IPS DF 6.9 (cell line): ENCODE measurements around the gene FDXACB1.

Source experiments
- DNase-seq: peaks from one replicate; pipeline ENCODE4 v3.0.0-alpha.2; 2013; ENCODE audit warnings: low read depth, low spot score
- H3K27ac ChIP-seq: one replicate; pipeline ENCODE4 v1.5.1; 2013; ENCODE audit warnings: low read length, control low read depth
- H3K27me3 ChIP-seq: 2 replicates; pipeline ENCODE4 v1.6.1; 2013; ENCODE audit warnings: mild to moderate bottlenecking, low read length; ENCODE audit not compliant: control insufficient read depth, insufficient read depth
- H3K36me3 ChIP-seq: 2 replicates; pipeline ENCODE4 v1.6.1; 2013; ENCODE audit warnings: low read length; ENCODE audit not compliant: control insufficient read depth, insufficient read depth
- H3K4me1 ChIP-seq: 2 replicates; pipeline ENCODE4 v1.6.1; 2013; ENCODE audit warnings: low read length; ENCODE audit not compliant: control insufficient read depth, insufficient read depth
- H3K4me3 ChIP-seq: 2 replicates; pipeline ENCODE4 v1.5.1; 2013; ENCODE audit warnings: mild to moderate bottlenecking, low read length
- H3K9me3 ChIP-seq: 2 replicates; pipeline ENCODE4 v1.6.1; 2013; ENCODE audit warnings: low read length, inconsistent platforms; ENCODE audit not compliant: control insufficient read depth, insufficient read depth
- WGBS: extraction: QIAGEN DNeasy Blood & Tissue Kit; methylation state at CpG from one replicate; pipeline ENCODE4 v1.1.7; 2013; ENCODE audit warnings: mixed read lengths, missing lambda C conversion rate; ENCODE audit not compliant: insufficient read length, insufficient coverage; 5-methylcytosine and 5-hydroxymethylcytosine counted together

The FDXACB1 gene

DNA sequence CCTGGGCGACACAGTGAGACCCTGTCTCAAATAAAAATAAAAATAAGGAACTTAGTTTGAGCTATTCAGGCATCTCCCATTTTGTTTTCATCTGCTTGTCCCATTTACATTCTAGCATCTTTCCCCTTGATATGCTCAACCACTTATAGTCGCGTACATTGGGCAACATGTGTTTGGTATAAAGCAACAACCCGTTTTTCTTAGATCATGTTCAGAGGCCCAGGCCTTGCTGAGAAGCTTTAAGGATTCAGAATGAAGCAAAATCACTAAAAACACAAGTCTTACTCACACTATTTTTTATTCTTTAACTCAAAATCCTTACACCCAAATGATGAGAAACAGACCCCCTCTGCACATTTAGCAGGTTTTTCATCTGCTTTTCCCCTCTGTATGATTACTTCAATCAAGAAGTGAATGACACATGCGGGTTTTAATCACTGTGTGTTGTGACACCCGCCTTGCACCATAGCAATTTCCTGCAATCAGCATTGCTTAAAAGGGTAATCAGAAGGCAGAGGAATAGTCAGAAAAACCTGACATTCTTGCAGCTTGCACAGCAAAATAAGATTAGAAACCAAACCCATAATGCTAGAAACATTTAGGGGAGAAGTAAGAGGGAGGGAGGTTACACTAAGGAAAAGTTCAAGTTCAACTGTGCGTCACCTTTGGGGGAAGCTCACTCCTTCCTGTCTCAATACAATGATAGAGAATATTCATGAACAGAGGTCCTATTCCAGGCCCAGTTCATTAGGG lies 33.5 kb downstream of the FDXACB1 start:
- no peak overlapping the region for H3K27ac ChIP-seq
- no peaks in the 10 kb centered on the region; the same call in 1 of the 2 replicates for H3K4me1 ChIP-seq
- H3K4me3 ChIP-seq: no peak overlapping the region
- H3K9me3 ChIP-seq: no peaks in the 10 kb centered on the region
- H3K27me3 ChIP-seq: no peaks in the 10 kb centered on the region
- H3K36me3 ChIP-seq: no peaks in the 10 kb centered on the region
- no CpG with 5 or more reads among the region's 7 CpGs for WGBS
- DNase-seq: no peak

DNA sequence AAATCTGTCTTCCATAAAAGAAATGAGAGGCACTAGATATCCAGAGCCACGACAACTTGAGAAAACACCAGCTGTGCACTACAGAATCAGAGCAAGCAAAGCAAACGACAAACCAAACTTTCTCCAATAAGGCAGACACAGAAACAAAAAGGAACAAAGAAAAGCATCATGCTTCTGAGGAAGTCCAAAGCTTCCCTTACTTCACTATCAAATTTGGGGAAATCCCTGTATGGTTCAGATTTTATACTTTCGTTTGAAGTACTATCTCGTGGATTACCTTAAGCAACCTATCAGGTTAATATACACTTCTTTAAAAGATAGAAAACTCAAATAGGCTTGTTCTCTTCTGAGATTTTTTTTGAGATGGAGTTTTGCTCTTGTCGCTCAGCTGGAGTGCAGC lies 35.3 kb downstream of the FDXACB1 start:
- Histone ChIP-seq H3K27ac (no peak overlapping the region), H3K4me1 (no peaks in the 10 kb centered on the region; the same call in 1 of the 2 replicates), H3K4me3 (no peak overlapping the region), H3K9me3 (no peaks in the 10 kb centered on the region), H3K36me3 (no peaks in the 10 kb centered on the region), H3K27me3 (no peaks in the 10 kb centered on the region)
- no peak for DNase-seq
- no CpG with 5 or more reads among the region's 5 CpGs for WGBS

- H3K27me3 ChIP-seq: no peaks in the 10 kb centered on the region
- H3K9me3 ChIP-seq: no peaks in the 10 kb centered on the region
- H3K27ac ChIP-seq: no peak overlapping the region
- no CpG with 5 or more reads among the region's 10 CpGs for WGBS
- no peaks in the 10 kb centered on the region for H3K36me3 ChIP-seq
- peak; percentile 75 for DNase-seq
- H3K4me1 ChIP-seq: no peaks in the 10 kb centered on the region; the same call in 1 of the 2 replicates
- no peak overlapping the region for H3K4me3 ChIP-seq
Measured at GRCh38 chr11:111841370-111842053, 37.5 kb downstream of the FDXACB1 start.

DNA sequence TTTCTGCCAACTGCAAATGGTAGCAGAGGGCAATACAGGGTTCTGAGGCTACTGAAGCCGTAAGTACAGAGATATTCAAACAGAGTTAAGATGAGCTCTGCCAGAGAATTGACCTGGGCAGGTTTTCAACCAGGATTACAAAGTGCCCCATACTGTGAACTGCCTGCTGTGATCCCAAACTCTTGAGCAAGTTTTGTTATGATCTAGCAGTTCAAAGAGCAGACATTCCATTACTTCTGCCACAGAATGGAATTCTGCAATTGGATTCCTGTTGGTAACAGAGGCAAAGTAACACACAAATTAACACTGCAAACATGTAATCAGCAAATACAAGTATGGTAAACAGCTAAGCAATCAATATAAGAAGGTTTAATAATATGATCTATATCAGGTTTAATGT lies 38.8 kb downstream of the FDXACB1 start:
- H3K4me1 ChIP-seq: no peaks in the 10 kb centered on the region; the same call in 1 of the 2 replicates
- no peak overlapping the region for H3K4me3 ChIP-seq
- no CpG with 5 or more reads among the region's 1 CpG for WGBS
- no peaks in the 10 kb centered on the region for H3K27me3 ChIP-seq
- H3K9me3 ChIP-seq: no peaks in the 10 kb centered on the region
- no peak for DNase-seq
- no peaks in the 10 kb centered on the region for H3K36me3 ChIP-seq
- no peak overlapping the region for H3K27ac ChIP-seq

DNA sequence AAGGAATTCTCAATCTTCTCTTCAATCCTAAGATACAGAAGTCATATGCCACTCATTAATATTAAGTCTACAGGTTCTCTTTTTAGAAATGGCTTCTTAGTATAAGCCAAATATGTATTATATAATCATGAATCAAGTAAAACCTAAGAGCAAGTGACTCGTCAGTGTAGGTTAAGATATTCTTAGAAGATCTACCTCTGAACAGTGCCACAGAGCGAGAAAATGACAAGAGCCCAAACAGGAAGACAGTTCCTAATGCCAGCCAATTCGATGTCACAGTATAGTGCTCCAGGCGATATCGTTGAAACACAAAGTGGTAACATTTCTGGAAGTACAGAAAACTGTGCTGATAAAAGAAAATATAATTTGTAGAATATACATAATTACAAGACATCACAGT lies 40.9 kb downstream of the FDXACB1 start:
- no CpG with 5 or more reads among the region's 5 CpGs for WGBS
- no peak overlapping the region for H3K27ac ChIP-seq

GRCh38 chr11:111837366-111837891 lies 41.5 kb downstream of the FDXACB1 start:
- Histone ChIP-seq H3K36me3 (no peaks in the 10 kb centered on the region), H3K4me1 (no peaks in the 10 kb centered on the region; the same call in 1 of the 2 replicates), H3K4me3 (no peak overlapping the region), H3K27ac (no peak overlapping the region), H3K27me3 (no peaks in the 10 kb centered on the region), H3K9me3 (no peaks in the 10 kb centered on the region)
- WGBS: no CpG with 5 or more reads among the region's 5 CpGs
- DNase-seq: no peak

More for the DNA sequence above, 40.9 kb downstream of the FDXACB1 start:
- no peak for DNase-seq
- H3K4me3 ChIP-seq: no peak overlapping the region
- no peaks in the 10 kb centered on the region for H3K36me3 ChIP-seq
- no peaks in the 10 kb centered on the region for H3K27me3 ChIP-seq
- no peaks in the 10 kb centered on the region for H3K9me3 ChIP-seq
- H3K4me1 ChIP-seq: no peaks in the 10 kb centered on the region; the same call in 1 of the 2 replicates

- H3K27ac ChIP-seq: no peak overlapping the region
- H3K27me3 ChIP-seq: no peaks in the 10 kb centered on the region
- no peaks in the 10 kb centered on the region; the same call in 1 of the 2 replicates for H3K4me1 ChIP-seq
- no peak for DNase-seq
- WGBS: 100% methylated on average over 1 of the region's 1 CpG
- no peaks in the 10 kb centered on the region for H3K9me3 ChIP-seq
- no peak overlapping the region for H3K4me3 ChIP-seq
- H3K36me3 ChIP-seq: no peaks in the 10 kb centered on the region
Measured at GRCh38 chr11:111836721-111837120, 42.2 kb downstream of the FDXACB1 start.

DNA sequence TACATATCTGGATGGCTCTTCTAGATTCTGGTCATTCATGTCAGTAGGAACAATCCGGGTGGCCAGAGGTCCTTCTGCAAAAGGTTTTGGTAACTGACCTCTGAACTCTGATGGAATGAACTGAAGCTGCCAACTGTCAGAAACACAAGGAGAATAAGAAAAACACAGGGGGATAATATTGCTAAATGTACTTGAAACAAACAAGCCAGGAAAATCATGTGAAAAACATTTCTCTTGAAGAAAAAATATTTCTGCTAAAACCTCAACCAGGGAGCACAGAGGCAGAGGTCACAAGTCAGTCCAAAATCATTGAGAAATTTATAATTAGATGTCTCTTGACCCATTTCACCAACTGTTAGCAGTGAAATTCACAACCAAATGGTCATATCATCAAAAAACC lies 42.8 kb downstream of the FDXACB1 start:
- no CpG with 5 or more reads among the region's 1 CpG for WGBS
- no peak for DNase-seq
- Histone ChIP-seq H3K4me3 (no peak overlapping the region), H3K9me3 (no peaks in the 10 kb centered on the region), H3K27ac (no peak overlapping the region), H3K27me3 (no peaks in the 10 kb centered on the region), H3K4me1 (no peaks in the 10 kb centered on the region), H3K36me3 (no peaks in the 10 kb centered on the region)

DNA sequence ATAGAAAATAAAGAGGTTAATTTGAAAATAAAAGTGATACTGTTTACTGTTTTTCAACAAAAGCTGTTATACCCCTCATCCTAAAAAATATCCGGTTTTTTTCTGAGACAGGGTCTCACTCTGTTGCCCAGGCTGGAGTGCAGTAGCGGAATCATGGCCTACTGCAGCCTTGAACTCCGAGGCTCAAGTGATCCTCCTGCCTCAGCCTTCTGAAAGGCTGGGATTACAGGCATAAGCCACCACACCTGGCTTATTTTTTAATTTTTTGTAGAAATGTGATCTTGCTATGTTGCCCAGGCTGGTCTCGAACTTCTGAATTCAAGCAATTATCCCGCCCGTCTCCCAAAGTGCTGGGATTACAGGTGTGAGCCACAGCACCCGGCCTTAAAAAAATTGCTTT lies 43.3 kb downstream of the FDXACB1 start:
- Histone ChIP-seq H3K36me3 (no peaks in the 10 kb centered on the region), H3K9me3 (no peaks in the 10 kb centered on the region), H3K27ac (no peak overlapping the region), H3K27me3 (no peaks in the 10 kb centered on the region), H3K4me3 (no peak overlapping the region), H3K4me1 (no peaks in the 10 kb centered on the region)
- WGBS: no CpG with 5 or more reads among the region's 7 CpGs
- DNase-seq: no peak

DNA sequence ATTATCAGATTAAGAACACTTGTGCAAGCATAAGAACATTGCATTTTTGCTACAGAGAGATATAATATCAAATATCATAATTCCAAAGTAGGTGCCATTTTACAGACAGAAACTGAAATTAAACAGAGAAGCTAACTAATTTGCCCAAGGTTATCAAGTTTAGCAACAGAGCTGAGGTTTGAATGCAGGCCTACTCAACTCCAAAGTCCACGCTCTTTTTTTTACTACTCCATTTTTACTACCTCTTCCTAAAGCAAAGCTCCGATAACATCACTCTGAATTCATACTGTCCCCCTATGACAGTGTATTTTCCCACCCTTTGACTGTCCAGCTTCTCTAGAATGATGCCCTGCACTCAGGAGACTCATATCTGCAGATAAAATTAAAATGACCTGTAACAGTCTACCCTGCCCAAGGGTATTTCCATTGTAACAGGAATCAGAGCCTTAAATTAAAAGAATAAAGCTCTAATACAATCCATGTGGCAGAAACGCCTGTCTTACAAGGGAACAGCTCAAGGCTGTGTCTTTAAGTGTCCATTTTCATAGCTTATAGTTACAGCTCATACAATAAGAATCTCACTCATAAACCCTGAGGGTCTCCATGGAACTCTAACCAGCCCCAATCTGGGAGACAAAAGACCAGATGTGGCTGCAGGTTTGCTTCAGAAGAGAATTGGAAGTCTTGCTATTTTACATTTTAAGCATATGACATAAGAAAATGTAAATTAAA lies 44.4 kb downstream of the FDXACB1 start:
- DNase-seq: no peak

More for the DNA sequence above, 44.4 kb downstream of the FDXACB1 start:
- Histone ChIP-seq H3K9me3 (no peaks in the 10 kb centered on the region), H3K27me3 (no peaks in the 10 kb centered on the region), H3K4me3 (no peak overlapping the region), H3K4me1 (no peaks in the 10 kb centered on the region), H3K36me3 (no peaks in the 10 kb centered on the region), H3K27ac (no peak overlapping the region)
- 100% methylated on average over 1 of the region's 3 CpGs for WGBS
